ENCODE data around the gene CAMK1D. TPM values are rescaled to one million over a fixed set of nuclear protein-coding genes. Genes with fewer than 3 reads are reported as not detected.

The CAMK1D gene
- total and polyA plus RNA-seq, 2 of the 8 experiments (the other 6 are each of a cell fraction or from before 2014, with no cell fraction given), result 3.5 to 10.6 TPM

GRCh38 chr10:12561720-12562119, 212.4 kb downstream of the CAMK1D start:
- Histone ChIP-seq H3K9me3 (ENCODE audit: insufficient read depth in 2 of 2, low read depth in 1 of 2, low read length in 1 of 2) (no peaks in the 10 kb centered on the region), H2BK120ac (replicated peaks; ENCODE audit: low read depth, low read length) (no peak overlapping the region), H3K9ac (replicated peaks in 1 of 4; ENCODE audit: extremely low read depth in 1 of 4, low read depth in 3 of 4, low read length in 3 of 4) (no peak overlapping the region), H3K79me2 (ENCODE audit: control insufficient read depth in 1 of 2, insufficient read depth in 2 of 2, low read length in 2 of 2) (no peaks in the 10 kb centered on the region), H2BK15ac (ENCODE audit: low read length) (no peak overlapping the region), H2BK5ac (ENCODE audit: low read depth, low read length) (no peak overlapping the region), H3K14ac (ENCODE audit: insufficient read length) (no peak overlapping the region), H4K20me1 (replicated peaks in 1 of 2; ENCODE audit: control insufficient read depth in 1 of 2, insufficient read depth in 2 of 2, low read length in 2 of 2) (no peaks in the 10 kb centered on the region), H4K5ac (ENCODE audit: insufficient read length, low read depth, low read length) (no peak overlapping the region), H3K56ac (replicated peaks; ENCODE audit: insufficient read length, low read depth, low read length) (no peak overlapping the region), H3K4ac (replicated peaks; ENCODE audit: insufficient read length, low read depth, low read length) (no peak overlapping the region), H3K4me3 (ENCODE audit: extremely low read depth in 1 of 4, insufficient read depth in 2 of 4, low read depth in 3 of 4, low read length in 4 of 4) (no peak overlapping the region), H3K18ac (ENCODE audit: extremely low read depth, low read length) (no peak overlapping the region), H2AFZ (ENCODE audit: low read length) (no peak overlapping the region), H2AK5ac (ENCODE audit: low read depth, low read length) (no peak overlapping the region), H3K27me3 (replicated peaks in 1 of 4; ENCODE audit: control insufficient read depth in 3 of 4, extremely low read depth in 1 of 4, insufficient read depth in 3 of 4, low read length in 3 of 4) (no peaks in the 10 kb centered on the region), H3K79me1 (ENCODE audit: low read depth, low read length) (no peaks in the 10 kb centered on the region; the same call in 1 of the 2 replicates), H3K23me2 (ENCODE audit: low read depth, low read length) (no peaks in the 10 kb centered on the region), H3K4me2 (ENCODE audit: insufficient read depth in 1 of 2, low read depth in 2 of 2, low read length in 2 of 2) (no peak overlapping the region), H3K27ac (ENCODE audit: low read depth, low read length) (no peak overlapping the region), H4K8ac (ENCODE audit: extremely low read depth, insufficient read depth, low read length) (no peak overlapping the region), H3K36me3 (ENCODE audit: control insufficient read depth in 2 of 4, insufficient read depth in 4 of 4, low read length in 3 of 4) (no peaks in the 10 kb centered on the region; a peak in 1 of 8 replicates), H2BK20ac (ENCODE audit: low read length) (no peak overlapping the region), H4K91ac (replicated peaks; ENCODE audit: insufficient read length, low read length) (no peak overlapping the region), H3K4me1 (replicated peaks in 1 of 4; ENCODE audit: control insufficient read depth in 3 of 4, insufficient read depth in 4 of 4, low read length in 3 of 4) (peaks cover 0 to 1% (median 0%) of the 10 kb centered on the region in 4 experiments; a peak in 2 of 7 replicates), H2BK12ac (ENCODE audit: low read depth, low read length) (no peak overlapping the region), H3K23ac (ENCODE audit: insufficient read length) (no peak overlapping the region)
- CTCF ChIA-PET (ENCODE audit: partially characterized antibody), result interaction anchor here (1.6 kb wide), 1 partner anchor 95 kb away, joined by 3 read pairs; no protein-coding TSS in a partner anchor
- FAIRE-seq (no peak), DNase-seq (ENCODE audit: low read depth in 1 of 2, low spot score in 2 of 2) (no peak)
- TF ChIP-seq SAP30 (IDR thresholded peaks at IDR 0.05; ENCODE audit: insufficient read depth, insufficient replicate concordance, low read length) (no peak), CHD1 (IDR thresholded peaks at IDR 0.05; ENCODE audit: low read depth, low read length) (no peak), SP4 (IDR thresholded peaks at IDR 0.05; ENCODE audit: low read length) (no peak), USF2 (IDR thresholded peaks at IDR 0.05; ENCODE audit: low read length) (no peak), RBBP5 (IDR thresholded peaks at IDR 0.05; ENCODE audit: borderline replicate concordance, low read depth, low read length) (no peak), ATF2 (IDR thresholded peaks at IDR 0.05; ENCODE audit: low read length) (no peak)
- POLR2A ChIA-PET (ENCODE audit: partially characterized antibody), result no interaction called here

Measured in H1 (cell line).